GM23338 (cell line): ENCODE data around the gene METTL26. TPM values are rescaled to one million over a fixed set of nuclear protein-coding genes. Genes with fewer than 3 reads are reported as not detected.

ENCODE experiments used
- ATAC-seq: fragments of 200-7000 bp; cut with Tn5 transposase; 3 replicates; pipeline ENCODE4 v1.9.1; 2020
- DNase-seq: peaks from one replicate; pipeline ENCODE4 v3.0.0-alpha.2; 2015; ENCODE audit warnings: low spot score
- H2AFZ ChIP-seq: fragments of 200-600 bp; sonication (generic); 2 replicates; pipeline ENCODE4 v1.8.0; 2016; ENCODE audit warnings: antibody characterized with exemption, mild to moderate bottlenecking, moderate library complexity
- H3F3A ChIP-seq: fragments of 200-600 bp; sonication (generic); replicated peaks from 2 replicates; pipeline ENCODE4 v1.8.0; 2017; ENCODE audit warnings: antibody characterized with exemption, mixed run types, low read depth
- H3K27ac ChIP-seq: fragments of 200-600 bp; sonication (generic); 2 replicates; pipeline ENCODE4 v1.6.1; 2016; ENCODE audit warnings: low read depth
- H3K27me3 ChIP-seq: fragments of 200-600 bp; sonication (generic); 2 replicates; pipeline ENCODE4 v1.8.0; 2016; ENCODE audit warnings: mild to moderate bottlenecking, mixed run types, moderate library complexity; ENCODE audit not compliant: insufficient read depth
- H3K36me3 ChIP-seq: fragments of 200-600 bp; sonication (generic); 2 replicates; pipeline ENCODE4 v1.8.0; 2016; ENCODE audit warnings: mild to moderate bottlenecking; ENCODE audit not compliant: insufficient read depth
- H3K4me1 ChIP-seq: fragments of 200-600 bp; sonication (generic); 2 replicates; pipeline ENCODE4 v1.8.0; 2016; ENCODE audit warnings: mild to moderate bottlenecking, moderate library complexity; ENCODE audit not compliant: insufficient read depth
- H3K4me2 ChIP-seq: fragments of 200-600 bp; sonication (generic); 2 replicates; pipeline ENCODE4 v1.7.1; 2017; ENCODE audit warnings: mixed run types
- H3K4me3 ChIP-seq: fragments of 200-600 bp; sonication (generic); 2 replicates; pipeline ENCODE4 v1.6.1; 2016; ENCODE audit warnings: mixed run types
- H3K79me2 ChIP-seq: fragments of 200-600 bp; sonication (generic); replicated peaks from 2 replicates; pipeline ENCODE4 v1.8.0; 2017; ENCODE audit warnings: mild to moderate bottlenecking; ENCODE audit not compliant: insufficient read depth
- H3K9me2 ChIP-seq: fragments of 200-600 bp; sonication (generic); 2 replicates; pipeline ENCODE4 v1.8.0; 2017; ENCODE audit not compliant: insufficient read depth
- H4K20me1 ChIP-seq: fragments of 200-600 bp; sonication (generic); replicated peaks from 2 replicates; pipeline ENCODE4 v1.8.0; 2017; ENCODE audit warnings: mild to moderate bottlenecking; ENCODE audit not compliant: insufficient read depth
- H3K27ac Mint-ChIP-seq: 2 replicates; pipeline ENCODE4 v1.8.0; 2020; ENCODE audit warnings: inconsistent platforms, mild to moderate bottlenecking, moderate library complexity, mixed read lengths
- H3K27me3 Mint-ChIP-seq: 3 replicates; pipeline ENCODE4 v1.8.0; 2022; ENCODE audit warnings: low read depth, mild to moderate bottlenecking, moderate library complexity, mixed read lengths, inconsistent platforms; ENCODE audit not compliant: insufficient read depth, poor library complexity
- H3K36me3 Mint-ChIP-seq: 3 replicates; pipeline ENCODE4 v1.8.0; 2021; ENCODE audit warnings: low read depth, mild to moderate bottlenecking, inconsistent platforms, moderate library complexity, mixed read lengths
- H3K4me1 Mint-ChIP-seq: 3 replicates; pipeline ENCODE4 v1.8.0; 2020; ENCODE audit warnings: mild to moderate bottlenecking, inconsistent platforms, mixed read lengths
- H3K4me3 Mint-ChIP-seq: 3 replicates; pipeline ENCODE4 v1.8.0; 2021; ENCODE audit warnings: moderate library complexity, mild to moderate bottlenecking, inconsistent platforms, mixed read lengths
- H3K9me3 Mint-ChIP-seq: 3 replicates; pipeline ENCODE4 v1.8.0; 2020; ENCODE audit warnings: moderate library complexity, mild to moderate bottlenecking, inconsistent platforms, mixed read lengths
- CREB1 ChIP-seq: fragments of 250-450 bp; sonication (Bioruptor Pico); IDR thresholded peaks from 2 replicates; pipeline ENCODE4 v1.5.0; 2020; ENCODE audit warnings: low read depth, mild to moderate bottlenecking, moderate library complexity
- CTCF ChIP-seq, 2 experiments: fragments of 200-600 bp in 1 of 2; sonication (generic) in 1 of 2; conservative IDR thresholded peaks; 2 replicates each; pipeline versions ENCODE4 v1.5.1 to v1.6.1; 2016 to 2017; ENCODE audit warnings: antibody characterized with exemption in 2 of 2, low read depth in 2 of 2, mild to moderate bottlenecking in 2 of 2, moderate library complexity in 1 of 2
- ETS1 ChIP-seq: IDR thresholded peaks from 2 replicates; pipeline ENCODE4 v1.6.1; 2016; ENCODE audit warnings: antibody characterized with exemption
- EZH2 ChIP-seq: fragments of 200-600 bp; sonication (generic); IDR thresholded peaks from one replicate; pipeline ENCODE4 v1.8.0; 2017; ENCODE audit warnings: antibody characterized with exemption, mild to moderate bottlenecking, low read depth; ENCODE audit not compliant: unreplicated experiment
- EZH2phosphoT487 ChIP-seq: fragments of 200-600 bp; sonication (generic); IDR thresholded peaks from one replicate; pipeline ENCODE4 v1.8.1; 2018; ENCODE audit warnings: antibody characterized with exemption; ENCODE audit not compliant: unreplicated experiment
- JUNB ChIP-seq: IDR thresholded peaks from one replicate; pipeline ENCODE4 v1.6.1; 2016; ENCODE audit warnings: antibody characterized with exemption; ENCODE audit not compliant: unreplicated experiment
- NANOG ChIP-seq: IDR thresholded peaks from 2 replicates; pipeline ENCODE4 v1.6.1; 2016; ENCODE audit warnings: antibody characterized with exemption, borderline replicate concordance
- POLR2AphosphoS5 ChIP-seq: IDR thresholded peaks from 2 replicates; pipeline ENCODE4 v1.6.1; 2016; ENCODE audit warnings: antibody characterized with exemption, low read depth
- REST ChIP-seq: IDR thresholded peaks from one replicate; pipeline ENCODE4 v1.6.1; 2018; ENCODE audit warnings: antibody characterized with exemption; ENCODE audit not compliant: unreplicated experiment
- STAT1 ChIP-seq: IDR thresholded peaks from one replicate; pipeline ENCODE4 v1.6.1; 2016; ENCODE audit warnings: antibody characterized with exemption; ENCODE audit not compliant: unreplicated experiment
- ZNF114 ChIP-seq: fragments of 250-450 bp; sonication (Bioruptor Pico); IDR thresholded peaks from 2 replicates; pipeline ENCODE4 v1.5.0; 2020; ENCODE audit warnings: mild to moderate bottlenecking, moderate library complexity
- ZNF331 ChIP-seq: fragments of 250-450 bp; sonication (Bioruptor Pico); IDR thresholded peaks from 2 replicates; pipeline ENCODE4 v1.5.0; 2020; ENCODE audit warnings: low read depth, mild to moderate bottlenecking, moderate library complexity
- polyA plus RNA-seq: library from polyadenylated mRNA; unstranded; fragments of >200 nt; fragmentation: Nextera tagmentation; extraction: Ambion mirVana; gene quantifications from 2 replicates; pipeline ENCODE4 v1.2.1, GENCODE V29; 2016
- total RNA-seq: library from RNA; depleted of rRNA; stranded (reverse); fragments of >200 nt; shearing (Covaris generic); gene quantifications from 2 replicates; pipeline ENCODE4 v1.2.3, GENCODE V29; 2014

METTL26 gene
- total and polyA plus RNA-seq, 2 experiments from 2014 or later: 153 to 223 TPM

GRCh38 chr16:643050-643368 lies 6.9 kb upstream of the METTL26 start (continued):
- no peak for TF ChIP-seq REST
- no peak for TF ChIP-seq JUNB
- TF ChIP-seq EZH2: no peak
- TF ChIP-seq EZH2phosphoT487: no peak
- no peak for TF ChIP-seq ETS1
- no peak for TF ChIP-seq CTCF (conservative IDR thresholded peaks at IDR 0.05; ENCODE audit: low read depth in 2 of 2)
- TF ChIP-seq STAT1: no peak
- no peak for TF ChIP-seq CREB1
- TF ChIP-seq ZNF331 (CRISPR knock-in tag): no peak
- no peak for TF ChIP-seq NANOG
- no peak for TF ChIP-seq ZNF114 (CRISPR knock-in tag)

GRCh38 chr16:642189-643049 lies 6.3 kb upstream of the METTL26 start:
- Histone ChIP-seq H2AFZ (peak overlapping the region; percentile 18; the same call in 1 of the 2 replicates), H3K27ac (no peak overlapping the region)
- no peak for TF ChIP-seq EZH2
- TF ChIP-seq POLR2AphosphoS5: no peak
- TF ChIP-seq ZNF114 (CRISPR knock-in tag): no peak
- no peak for TF ChIP-seq NANOG
- TF ChIP-seq ETS1: no peak
- no peak for TF ChIP-seq CTCF (conservative IDR thresholded peaks at IDR 0.05; ENCODE audit: low read depth in 2 of 2)
- TF ChIP-seq REST: no peak
- no peak for TF ChIP-seq EZH2phosphoT487

More at GRCh38 chr16:642189-643049, 6.3 kb upstream of the METTL26 start:
- Histone ChIP-seq H3F3A (0 out of 2 replicates have a peak, but pooled peaks cover 4% of the 10 kb centered on the region), H3K4me2 (peak overlapping the region; percentile 80), H4K20me1 (no peaks in the 10 kb centered on the region; the same call in 1 of the 2 replicates), H3K4me1 (peaks cover 22% of the 10 kb centered on the region), H3K36me3 (no peaks in the 10 kb centered on the region), H3K27me3 (no peaks in the 10 kb centered on the region), H3K4me3 (peak overlapping the region; percentile 74), H3K9me2 (no peaks in the 10 kb centered on the region), H3K79me2 (peaks cover 17% of the 10 kb centered on the region; the same call in 1 of the 2 replicates)
- Mint-ChIP-seq H3K4me1 (peaks cover 21% of the 10 kb centered on the region; the same call in 2 of the 3 replicates), H3K4me3 (peak overlapping the region; percentile 75), H3K27ac (no peak overlapping the region), H3K27me3 (peaks cover 8% of the 10 kb centered on the region), H3K36me3 (no peaks in the 10 kb centered on the region), H3K9me3 (no peaks in the 10 kb centered on the region)
- DNase-seq (peak; percentile 63), ATAC-seq (peak; percentile 7)
